Panc1 (cell line): ENCODE data around the gene DHFR2. TPM values are rescaled to one million over a fixed set of nuclear protein-coding genes. Genes with fewer than 3 reads are reported as not detected.

Experiments
- ATAC-seq: fragments of 200-7000 bp; cut with Tn5 transposase; 2 replicates; pipeline ENCODE4 v1.9.1; 2020; ENCODE audit warnings: mild to moderate bottlenecking, moderate library complexity
- BruUV-seq: library from RNA; stranded (reverse); fragments of 400-500 nt; replicated peaks from 2 replicates; lab custom pipeline; 2021; lab: Mats Ljungman, UMichigan
- CTCF ChIA-PET: fragments of 300-600 bp; sonication (Branson Sonifier 250); formaldehyde crosslinking; loops from one replicate; lab custom pipeline; 2022; ENCODE audit warnings: antibody characterized with exemption; lab: Charles Lee
- POLR2A ChIA-PET: fragments of 300-600 bp; sonication (Branson Sonifier 250); formaldehyde crosslinking; loops from one replicate; lab custom pipeline; 2022; ENCODE audit warnings: antibody characterized with exemption; lab: Charles Lee
- DNase-seq: peaks from one replicate; pipeline ENCODE4 v3.0.0-alpha.2; 2010; ENCODE audit warnings: low read depth, low spot score
- H3K27ac ChIP-seq: 2 replicates; pipeline ENCODE4 v1.5.1; 2011; ENCODE audit warnings: mild to moderate bottlenecking, low read length, inconsistent platforms
- H3K27me3 ChIP-seq: fragments of 200-500 bp; sonication (Bioruptor generic); 2 replicates; pipeline ENCODE4 v1.6.0; 2014; ENCODE audit warnings: low read length, inconsistent platforms; ENCODE audit not compliant: control insufficient read depth, insufficient read depth
- H3K36me3 ChIP-seq: fragments of 200-500 bp; sonication (Bioruptor generic); 2 replicates; pipeline ENCODE4 v1.5.1; 2014; ENCODE audit warnings: inconsistent platforms, mild to moderate bottlenecking, low read length, moderate library complexity; ENCODE audit not compliant: control insufficient read depth, insufficient read depth
- H3K4me1 ChIP-seq: 2 replicates; pipeline ENCODE4 v1.5.1; 2011; ENCODE audit warnings: inconsistent platforms, mild to moderate bottlenecking, low read length, moderate library complexity; ENCODE audit not compliant: control insufficient read depth, insufficient read depth
- H3K4me3 ChIP-seq, 2 experiments: 2 replicates each; pipeline ENCODE4 v1.5.1; 2011 to 2012; ENCODE audit warnings: low read depth in 2 of 2, low read length in 2 of 2, mild to moderate bottlenecking in 2 of 2, inconsistent platforms in 1 of 2, moderate library complexity in 1 of 2
- H3K9me3 ChIP-seq: fragments of 200-500 bp; sonication (Bioruptor generic); 2 replicates; pipeline ENCODE4 v1.5.1; 2014; ENCODE audit warnings: low read depth, mild to moderate bottlenecking, inconsistent platforms, low read length, moderate library complexity; ENCODE audit not compliant: control insufficient read depth, insufficient read depth
- POLR2AphosphoS5 ChIP-seq: IDR thresholded peaks from 2 replicates; pipeline ENCODE4 v1.6.1; 2012; ENCODE audit warnings: mild to moderate bottlenecking, low read depth, low read length, moderate library complexity
- SIN3A ChIP-seq: IDR thresholded peaks from 2 replicates; pipeline ENCODE4 v1.6.1; 2012; ENCODE audit warnings: low read depth, mild to moderate bottlenecking, low read length, moderate library complexity, borderline replicate concordance; ENCODE audit not compliant: insufficient read depth
- TCF7L2 ChIP-seq: IDR thresholded peaks from 2 replicates; pipeline ENCODE4 v1.6.1; 2011; ENCODE audit warnings: mild to moderate bottlenecking, low read depth, low read length, inconsistent platforms
- in situ Hi-C: cut with HindIII; loops from 2 replicates; pipeline ENCODE4 v1.10.0; 2016; ENCODE audit warnings: low sequenced_read_pairs, low pct_unique_long_range_greater_than_20kb
- intact Hi-C: fragments of 100-400 bp; cut with micrococcal nuclease; formaldehyde crosslinking; loops from one replicate; pipeline ENCODE4 v1.10.0; 2022; ENCODE audit not compliant: unreplicated experiment
- total RNA-seq: library from RNA; stranded (reverse); gene quantifications from one replicate; pipeline ENCODE4 v1.2.1, GENCODE V29; 2021; ENCODE audit not compliant: unreplicated experiment
- TF ChIP-seq, protein P1 (sequence below): fragments of 450-650 bp; IDR thresholded peaks from 2 replicates; pipeline ENCODE4 v1.5.1; 2017; ENCODE audit warnings: mild to moderate bottlenecking
- TF ChIP-seq, protein P2 (sequence below), 2 experiments: IDR thresholded peaks; 2 replicates each; pipeline ENCODE4 v1.6.1; 2011 to 2012; ENCODE audit warnings: low read depth in 2 of 2, control low read depth in 1 of 2, low read length in 1 of 2, mild to moderate bottlenecking in 1 of 2, moderate library complexity in 1 of 2; ENCODE audit not compliant: insufficient read depth in 1 of 2

The DHFR2 gene
- total RNA-seq, 1 experiment from 2014 or later = 2.7 TPM

GRCh38 chr3:94093151-94093550 is 30.4 kb upstream of the DHFR2 start:
- Histone ChIP-seq H3K9me3 (no peaks in the 10 kb centered on the region), H3K27me3 (no peaks in the 10 kb centered on the region), H3K4me1 (no peaks in the 10 kb centered on the region), H3K27ac (no peak overlapping the region), H3K36me3 (0 out of 2 replicates have a peak, but pooled peaks cover 3% of the 10 kb centered on the region), H3K4me3 (no peak overlapping the region)
- TF ChIP-seq SIN3A = no peak
- TF ChIP-seq, protein P1, sequence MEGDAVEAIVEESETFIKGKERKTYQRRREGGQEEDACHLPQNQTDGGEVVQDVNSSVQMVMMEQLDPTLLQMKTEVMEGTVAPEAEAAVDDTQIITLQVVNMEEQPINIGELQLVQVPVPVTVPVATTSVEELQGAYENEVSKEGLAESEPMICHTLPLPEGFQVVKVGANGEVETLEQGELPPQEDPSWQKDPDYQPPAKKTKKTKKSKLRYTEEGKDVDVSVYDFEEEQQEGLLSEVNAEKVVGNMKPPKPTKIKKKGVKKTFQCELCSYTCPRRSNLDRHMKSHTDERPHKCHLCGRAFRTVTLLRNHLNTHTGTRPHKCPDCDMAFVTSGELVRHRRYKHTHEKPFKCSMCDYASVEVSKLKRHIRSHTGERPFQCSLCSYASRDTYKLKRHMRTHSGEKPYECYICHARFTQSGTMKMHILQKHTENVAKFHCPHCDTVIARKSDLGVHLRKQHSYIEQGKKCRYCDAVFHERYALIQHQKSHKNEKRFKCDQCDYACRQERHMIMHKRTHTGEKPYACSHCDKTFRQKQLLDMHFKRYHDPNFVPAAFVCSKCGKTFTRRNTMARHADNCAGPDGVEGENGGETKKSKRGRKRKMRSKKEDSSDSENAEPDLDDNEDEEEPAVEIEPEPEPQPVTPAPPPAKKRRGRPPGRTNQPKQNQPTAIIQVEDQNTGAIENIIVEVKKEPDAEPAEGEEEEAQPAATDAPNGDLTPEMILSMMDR = no peak
- TF ChIP-seq, protein P2, sequence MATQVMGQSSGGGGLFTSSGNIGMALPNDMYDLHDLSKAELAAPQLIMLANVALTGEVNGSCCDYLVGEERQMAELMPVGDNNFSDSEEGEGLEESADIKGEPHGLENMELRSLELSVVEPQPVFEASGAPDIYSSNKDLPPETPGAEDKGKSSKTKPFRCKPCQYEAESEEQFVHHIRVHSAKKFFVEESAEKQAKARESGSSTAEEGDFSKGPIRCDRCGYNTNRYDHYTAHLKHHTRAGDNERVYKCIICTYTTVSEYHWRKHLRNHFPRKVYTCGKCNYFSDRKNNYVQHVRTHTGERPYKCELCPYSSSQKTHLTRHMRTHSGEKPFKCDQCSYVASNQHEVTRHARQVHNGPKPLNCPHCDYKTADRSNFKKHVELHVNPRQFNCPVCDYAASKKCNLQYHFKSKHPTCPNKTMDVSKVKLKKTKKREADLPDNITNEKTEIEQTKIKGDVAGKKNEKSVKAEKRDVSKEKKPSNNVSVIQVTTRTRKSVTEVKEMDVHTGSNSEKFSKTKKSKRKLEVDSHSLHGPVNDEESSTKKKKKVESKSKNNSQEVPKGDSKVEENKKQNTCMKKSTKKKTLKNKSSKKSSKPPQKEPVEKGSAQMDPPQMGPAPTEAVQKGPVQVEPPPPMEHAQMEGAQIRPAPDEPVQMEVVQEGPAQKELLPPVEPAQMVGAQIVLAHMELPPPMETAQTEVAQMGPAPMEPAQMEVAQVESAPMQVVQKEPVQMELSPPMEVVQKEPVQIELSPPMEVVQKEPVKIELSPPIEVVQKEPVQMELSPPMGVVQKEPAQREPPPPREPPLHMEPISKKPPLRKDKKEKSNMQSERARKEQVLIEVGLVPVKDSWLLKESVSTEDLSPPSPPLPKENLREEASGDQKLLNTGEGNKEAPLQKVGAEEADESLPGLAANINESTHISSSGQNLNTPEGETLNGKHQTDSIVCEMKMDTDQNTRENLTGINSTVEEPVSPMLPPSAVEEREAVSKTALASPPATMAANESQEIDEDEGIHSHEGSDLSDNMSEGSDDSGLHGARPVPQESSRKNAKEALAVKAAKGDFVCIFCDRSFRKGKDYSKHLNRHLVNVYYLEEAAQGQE (IDR thresholded peaks at IDR 0.05; ENCODE audit: insufficient read depth in 1 of 2, low read depth in 2 of 2, low read length in 1 of 2) = no peak
- no peak for TF ChIP-seq TCF7L2
- TF ChIP-seq POLR2AphosphoS5 = no peak
- ATAC-seq = no peak
- intact Hi-C loops (no loop called here), in situ Hi-C loops (no loop called here)
- ChIA-PET POLR2A (no interaction called here), CTCF (no interaction called here)
- BruUV-seq = no TSS peak
- no peak for DNase-seq

DNA sequence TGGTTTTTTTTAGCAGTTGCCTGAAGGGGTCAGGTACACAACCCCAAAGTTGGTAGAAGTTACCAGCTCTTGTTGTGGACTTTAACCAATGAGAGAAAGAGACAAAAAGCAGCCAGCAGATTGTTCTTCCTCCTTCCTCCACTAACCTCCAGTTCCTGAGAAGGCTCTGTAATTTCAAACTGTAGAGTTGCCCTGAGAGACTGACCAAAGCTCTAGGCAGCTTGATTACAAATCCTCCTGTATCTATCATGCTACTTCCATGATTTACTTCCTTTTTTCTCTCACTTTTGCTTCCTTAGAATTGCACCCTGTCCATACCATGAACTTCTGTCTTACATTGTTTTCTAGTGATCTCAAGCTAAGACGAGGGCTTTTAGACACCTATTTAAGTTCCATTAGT is 29.4 kb upstream of the DHFR2 start:
- DNase-seq (no peak), ATAC-seq (no peak)
- Histone ChIP-seq H3K9me3 (no peaks in the 10 kb centered on the region), H3K27ac (no peak overlapping the region), H3K27me3 (no peaks in the 10 kb centered on the region), H3K4me1 (no peaks in the 10 kb centered on the region), H3K36me3 (0 out of 2 replicates have a peak, but pooled peaks cover 3% of the 10 kb centered on the region), H3K4me3 (no peak overlapping the region)
- ChIA-PET POLR2A (no interaction called here), CTCF (no interaction called here)
- TF ChIP-seq, protein P1 = no peak
- TF ChIP-seq POLR2AphosphoS5 (no peak), SIN3A (no peak), TCF7L2 (no peak)
- TF ChIP-seq, protein P2 (IDR thresholded peaks at IDR 0.05; ENCODE audit: insufficient read depth in 1 of 2, low read depth in 2 of 2, low read length in 1 of 2) = no peak
- in situ Hi-C loops = no loop called here
- no TSS peak for BruUV-seq
- intact Hi-C loops = no loop called here
